B cell (primary cell): ENCODE results near the gene CD200.

ENCODE experiments used
- CTCF ChIP-seq: fragments of 200-600 bp; IDR thresholded peaks from one replicate; pipeline ENCODE4 v1.8.0; 2022; ENCODE audit warnings: antibody characterized with exemption, mild to moderate bottlenecking
- EZH2 ChIP-seq: IDR thresholded peaks from 2 replicates; pipeline ENCODE4 v1.6.1; 2012; ENCODE audit warnings: borderline replicate concordance, low read depth, mild to moderate bottlenecking, moderate library complexity, low read length; ENCODE audit not compliant: insufficient read depth, poor library complexity, severe bottlenecking

GRCh38 chr3:112397556-112397955, 64.6 kb downstream of the CD200 start:
- TF ChIP-seq CTCF (no peak), EZH2 (no peak)
